Mammary microvascular endothelial cell (primary cell): ENCODE data around the gene ARF1. TPM values are rescaled to one million over a fixed set of nuclear protein-coding genes. Genes with fewer than 3 reads are reported as not detected.

Experiments
- total RNA-seq: library from RNA; depleted of rRNA; stranded (reverse); fragments of >200 nt; gene quantifications from 2 replicates; pipeline ENCODE4 v1.2.3, GENCODE V29; 2015

ARF1 gene
- 521 and 596 TPM in 2 replicates for total RNA-seq

GRCh38 chr1:228082214-228082917, at the start of gene ARF1:
Gene ARF1, plus strand, starts transcription at chr1:228082708. Its CDS starts 14,407 bp downstream, at chr1:228097115.

GRCh38 chr1:228102791-228103620, 20.5 kb downstream of the ARF1 start, which contains the start of gene C1orf35:
Gene C1orf35, minus strand, starts transcription at chr1:228103325. Its CDS starts 98 bp downstream, at chr1:228103227.

GRCh38 chr1:228109073-228109961, 26.8 kb downstream of the ARF1 start, which contains the start of gene MRPL55:
Gene MRPL55, minus strand, starts transcription at chr1:228109299. Its CDS starts 1,039 bp downstream, at chr1:228108260.

GRCh38 chr1:228139931-228140723, 57.6 kb downstream of the ARF1 start, which contains the start of gene GUK1:
Gene GUK1, plus strand, starts transcription at chr1:228140279. Its CDS starts 24 bp downstream, at chr1:228140303.

Other genes with a start within 250 kb of the ARF1 start
- gene WNT9A, start 134.8 kb upstream of the ARF1 start, total RNA-seq = 0.05 and 0.20 TPM in 2 replicates
- gene WNT3A, start 75.7 kb upstream of the ARF1 start, total RNA-seq = not detected in 2 replicates
- gene C1orf35, start 20.6 kb downstream of the ARF1 start, total RNA-seq = 16.8 and 27.0 TPM in 2 replicates
- gene MRPL55, start 26.6 kb downstream of the ARF1 start, total RNA-seq = 79.3 and 123 TPM in 2 replicates
- 434 and 438 TPM in 2 replicates for gene GUK1, start 57.6 kb downstream of the ARF1 start, total RNA-seq
- gene GJC2, start 67.2 kb downstream of the ARF1 start, total RNA-seq = 0.27 and 0.98 TPM in 2 replicates
- gene IBA57, start 83.1 kb downstream of the ARF1 start, total RNA-seq = 2.3 and 3.4 TPM in 2 replicates
- gene OBSCN, start 125.3 kb downstream of the ARF1 start, total RNA-seq = 0.27 and 0.49 TPM in 2 replicates